Parathyroid adenoma (tissue), 2 donors: ENCODE measurements around the gene GPC3.

Experiments
- H2AFZ ChIP-seq: fragments of 300-600 bp; sonication (generic); one replicate; pipeline ENCODE4 v1.7.0; 2017; ENCODE audit warnings: antibody characterized with exemption, mild to moderate bottlenecking
- H3K27ac ChIP-seq: fragments of 300-600 bp; sonication (generic); one replicate; pipeline ENCODE4 v1.7.0; 2017
- H3K27me3 ChIP-seq: fragments of 300-600 bp; sonication (generic); one replicate; pipeline ENCODE4 v1.7.0; 2017; ENCODE audit warnings: low read length; ENCODE audit not compliant: control insufficient read depth, insufficient read depth
- H3K36me3 ChIP-seq: fragments of 300-600 bp; sonication (generic); one replicate; pipeline ENCODE4 v1.7.0; 2017; ENCODE audit warnings: low read length; ENCODE audit not compliant: control insufficient read depth, insufficient read depth
- H3K4me1 ChIP-seq: fragments of 300-600 bp; sonication (generic); one replicate; pipeline ENCODE4 v1.7.0; 2017; ENCODE audit warnings: control low read depth
- H3K4me2 ChIP-seq: fragments of 300-600 bp; sonication (generic); one replicate; pipeline ENCODE4 v1.7.0; 2017; ENCODE audit warnings: low read length
- H3K4me3 ChIP-seq: fragments of 300-600 bp; sonication (generic); one replicate; pipeline ENCODE4 v1.7.0; 2017; ENCODE audit warnings: low read depth, low read length
- H3K79me2 ChIP-seq: fragments of 300-600 bp; sonication (generic); one replicate; pipeline ENCODE4 v1.7.0; 2017; ENCODE audit warnings: control low read depth
- H3K9ac ChIP-seq: fragments of 300-600 bp; sonication (generic); one replicate; pipeline ENCODE4 v1.7.0; 2017; ENCODE audit warnings: mild to moderate bottlenecking
- H3K9me3 ChIP-seq: fragments of 300-600 bp; sonication (generic); one replicate; pipeline ENCODE4 v1.7.0; 2017; ENCODE audit warnings: low read length; ENCODE audit not compliant: control insufficient read depth
- CTCF ChIP-seq: fragments of 300-600 bp; sonication (generic); IDR thresholded peaks from one replicate; pipeline ENCODE4 v1.7.0; 2017; ENCODE audit warnings: antibody characterized with exemption, mild to moderate bottlenecking
- donor health status: primary hyperparathyroidism.

Gene GPC3

GRCh38 chrX:133815496-133815895 lies 169.9 kb downstream of the GPC3 start:
- no peak overlapping the region for H2AFZ ChIP-seq
- no peak overlapping the region for H3K27ac ChIP-seq
- no peaks in the 10 kb centered on the region for H3K9me3 ChIP-seq
- no peak for TF ChIP-seq CTCF
- no peaks in the 10 kb centered on the region for H3K79me2 ChIP-seq
- no peak overlapping the region for H3K4me3 ChIP-seq
- no peaks in the 10 kb centered on the region for H3K27me3 ChIP-seq
- H3K4me2 ChIP-seq: no peak overlapping the region
- no peak overlapping the region for H3K9ac ChIP-seq
- H3K4me1 ChIP-seq: no peaks in the 10 kb centered on the region
- H3K36me3 ChIP-seq: no peaks in the 10 kb centered on the region

GRCh38 chrX:133813971-133814370 lies 171.4 kb downstream of the GPC3 start:
- no peak overlapping the region for H3K9ac ChIP-seq

GRCh38 chrX:133812402-133812801 lies 173.0 kb downstream of the GPC3 start:
- no peaks in the 10 kb centered on the region for H3K4me1 ChIP-seq
- no peaks in the 10 kb centered on the region for H3K79me2 ChIP-seq
- H2AFZ ChIP-seq: no peak overlapping the region
- H3K4me3 ChIP-seq: no peak overlapping the region
- no peaks in the 10 kb centered on the region for H3K36me3 ChIP-seq
- no peak for TF ChIP-seq CTCF
- no peak overlapping the region for H3K9ac ChIP-seq
- H3K4me2 ChIP-seq: no peak overlapping the region
- no peaks in the 10 kb centered on the region for H3K27me3 ChIP-seq
- no peaks in the 10 kb centered on the region for H3K9me3 ChIP-seq
- H3K27ac ChIP-seq: no peak overlapping the region

More at GRCh38 chrX:133813971-133814370, 171.4 kb downstream of the GPC3 start:
- H3K36me3 ChIP-seq: no peaks in the 10 kb centered on the region
- no peak for TF ChIP-seq CTCF
- H3K4me3 ChIP-seq: no peak overlapping the region
- H3K9me3 ChIP-seq: no peaks in the 10 kb centered on the region
- H3K4me1 ChIP-seq: no peaks in the 10 kb centered on the region
- H3K27me3 ChIP-seq: no peaks in the 10 kb centered on the region
- no peak overlapping the region for H3K27ac ChIP-seq
- H2AFZ ChIP-seq: no peak overlapping the region
- no peaks in the 10 kb centered on the region for H3K79me2 ChIP-seq
- no peak overlapping the region for H3K4me2 ChIP-seq

GRCh38 chrX:133810925-133811324 lies 174.5 kb downstream of the GPC3 start:
- Histone ChIP-seq H3K79me2 (no peaks in the 10 kb centered on the region), H3K27ac (no peak overlapping the region), H3K27me3 (no peaks in the 10 kb centered on the region), H3K36me3 (no peaks in the 10 kb centered on the region), H2AFZ (no peak overlapping the region), H3K9ac (no peak overlapping the region), H3K4me1 (no peaks in the 10 kb centered on the region), H3K4me2 (no peak overlapping the region), H3K9me3 (no peaks in the 10 kb centered on the region), H3K4me3 (no peak overlapping the region)
- no peak for TF ChIP-seq CTCF

GRCh38 chrX:133804072-133804471 lies 181.3 kb downstream of the GPC3 start:
- no peak for TF ChIP-seq CTCF
- no peaks in the 10 kb centered on the region for H3K9me3 ChIP-seq
- no peak overlapping the region for H3K4me3 ChIP-seq
- no peak overlapping the region for H3K27ac ChIP-seq
- H3K27me3 ChIP-seq: no peaks in the 10 kb centered on the region
- no peaks in the 10 kb centered on the region for H3K79me2 ChIP-seq
- H2AFZ ChIP-seq: no peak overlapping the region
- H3K36me3 ChIP-seq: no peaks in the 10 kb centered on the region
- H3K4me1 ChIP-seq: no peaks in the 10 kb centered on the region
- no peak overlapping the region for H3K9ac ChIP-seq
- no peak overlapping the region for H3K4me2 ChIP-seq
